Loucy (cell line): ENCODE data around the gene KIRREL3.

Experiments used
- H2AFZ ChIP-seq: fragments of 200-600 bp; sonication (generic); 2 replicates; pipeline ENCODE4 v1.6.0; 2016; ENCODE audit warnings: antibody characterized with exemption, mild to moderate bottlenecking, low read length, moderate library complexity
- H3F3A ChIP-seq: fragments of 200-600 bp; 2 replicates; pipeline ENCODE4 v1.6.0; 2016; ENCODE audit warnings: antibody characterized with exemption, low read depth, mild to moderate bottlenecking
- H3K27me3 ChIP-seq: fragments of 200-600 bp; sonication (generic); 2 replicates; pipeline ENCODE4 v1.6.1; 2014; ENCODE audit warnings: low read length, mild to moderate bottlenecking; ENCODE audit not compliant: insufficient read depth, poor library complexity, severe bottlenecking
- H3K36me3 ChIP-seq: fragments of 200-600 bp; sonication (generic); 2 replicates; pipeline ENCODE4 v1.6.1; 2016; ENCODE audit warnings: low read length; ENCODE audit not compliant: insufficient read depth
- H3K4me1 ChIP-seq: fragments of 200-600 bp; sonication (generic); 2 replicates; pipeline ENCODE4 v1.5.1; 2014; ENCODE audit warnings: low read length, mild to moderate bottlenecking; ENCODE audit not compliant: insufficient read depth, poor library complexity, severe bottlenecking
- H3K4me2 ChIP-seq: fragments of 200-600 bp; sonication (generic); 2 replicates; pipeline ENCODE4 v1.6.0; 2014; ENCODE audit warnings: antibody characterized with exemption, low read length, low read depth, mild to moderate bottlenecking; ENCODE audit not compliant: poor library complexity, severe bottlenecking
- H3K4me3 ChIP-seq: fragments of 200-600 bp; sonication (generic); 2 replicates; pipeline ENCODE4 v1.5.1; 2014; ENCODE audit warnings: low read length, mild to moderate bottlenecking, mixed read lengths; ENCODE audit not compliant: poor library complexity, severe bottlenecking
- H3K79me2 ChIP-seq: fragments of 200-600 bp; sonication (generic); 2 replicates; pipeline ENCODE4 v1.6.1; 2014; ENCODE audit warnings: low read length; ENCODE audit not compliant: insufficient read depth
- H3K9ac ChIP-seq: fragments of 200-600 bp; sonication (generic); 2 replicates; pipeline ENCODE4 v1.6.0; 2014; ENCODE audit warnings: mild to moderate bottlenecking, low read depth, low read length, moderate library complexity; ENCODE audit not compliant: poor library complexity, severe bottlenecking
- H3K9me2 ChIP-seq: fragments of 200-600 bp; sonication (generic); replicated peaks from 2 replicates; pipeline ENCODE4 v1.6.1; 2016; ENCODE audit warnings: low read depth, low read length, mixed read lengths
- H3K9me3 ChIP-seq: fragments of 200-600 bp; sonication (generic); 2 replicates; pipeline ENCODE4 v1.6.1; 2014; ENCODE audit warnings: mild to moderate bottlenecking, antibody characterized with exemption, low read length, low read depth; ENCODE audit not compliant: insufficient read depth
- H4K20me1 ChIP-seq: fragments of 200-600 bp; sonication (generic); 2 replicates; pipeline ENCODE4 v1.6.0; 2014; ENCODE audit warnings: antibody characterized with exemption, low read length, mild to moderate bottlenecking; ENCODE audit not compliant: insufficient read depth, poor library complexity, severe bottlenecking
- EZH2phosphoT487 ChIP-seq: fragments of 200-600 bp; IDR thresholded peaks from 2 replicates; pipeline ENCODE4 v1.6.1; 2018; ENCODE audit warnings: antibody characterized with exemption, mild to moderate bottlenecking, moderate library complexity, borderline replicate concordance
- TF ChIP-seq, protein P1 (sequence below): fragments of 200-600 bp; sonication (generic); conservative IDR thresholded peaks from 2 replicates; pipeline ENCODE4 v1.5.1; 2014; ENCODE audit warnings: mild to moderate bottlenecking, antibody characterized with exemption, low read length

The KIRREL3 gene

DNA sequence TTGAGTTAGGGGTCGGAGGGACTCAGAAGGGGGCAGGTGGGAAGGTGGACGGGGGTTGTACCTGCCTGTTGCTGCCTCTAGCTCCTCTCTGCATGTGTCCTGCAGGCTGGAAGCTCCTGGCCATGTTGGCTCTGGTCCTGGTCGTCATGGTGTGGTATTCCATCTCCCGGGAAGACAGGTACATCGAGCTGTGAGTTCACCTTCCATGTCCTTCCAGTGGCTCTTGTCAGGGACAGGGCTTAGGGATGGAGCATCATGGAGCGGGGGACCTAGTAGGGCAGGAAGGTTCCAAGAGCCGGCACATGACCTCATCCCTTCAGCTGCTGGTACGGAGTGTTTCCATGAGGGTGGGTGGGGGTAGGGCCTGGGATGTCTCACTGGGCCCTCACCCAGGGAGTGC lies 594.2 kb downstream of the KIRREL3 start:
- H3F3A ChIP-seq, result no peaks in the 10 kb centered on the region
- H3K36me3 ChIP-seq, result peaks cover 56% of the 10 kb centered on the region; the same call in 1 of the 2 replicates
- H2AFZ ChIP-seq, result no peak overlapping the region
- no peaks in the 10 kb centered on the region for H3K9me3 ChIP-seq
- no peaks in the 10 kb centered on the region for H3K27me3 ChIP-seq
- H3K4me3 ChIP-seq, result no peak overlapping the region
- TF ChIP-seq, protein P1, sequence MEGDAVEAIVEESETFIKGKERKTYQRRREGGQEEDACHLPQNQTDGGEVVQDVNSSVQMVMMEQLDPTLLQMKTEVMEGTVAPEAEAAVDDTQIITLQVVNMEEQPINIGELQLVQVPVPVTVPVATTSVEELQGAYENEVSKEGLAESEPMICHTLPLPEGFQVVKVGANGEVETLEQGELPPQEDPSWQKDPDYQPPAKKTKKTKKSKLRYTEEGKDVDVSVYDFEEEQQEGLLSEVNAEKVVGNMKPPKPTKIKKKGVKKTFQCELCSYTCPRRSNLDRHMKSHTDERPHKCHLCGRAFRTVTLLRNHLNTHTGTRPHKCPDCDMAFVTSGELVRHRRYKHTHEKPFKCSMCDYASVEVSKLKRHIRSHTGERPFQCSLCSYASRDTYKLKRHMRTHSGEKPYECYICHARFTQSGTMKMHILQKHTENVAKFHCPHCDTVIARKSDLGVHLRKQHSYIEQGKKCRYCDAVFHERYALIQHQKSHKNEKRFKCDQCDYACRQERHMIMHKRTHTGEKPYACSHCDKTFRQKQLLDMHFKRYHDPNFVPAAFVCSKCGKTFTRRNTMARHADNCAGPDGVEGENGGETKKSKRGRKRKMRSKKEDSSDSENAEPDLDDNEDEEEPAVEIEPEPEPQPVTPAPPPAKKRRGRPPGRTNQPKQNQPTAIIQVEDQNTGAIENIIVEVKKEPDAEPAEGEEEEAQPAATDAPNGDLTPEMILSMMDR, result no peak
- no peak for TF ChIP-seq EZH2phosphoT487
- H3K4me2 ChIP-seq, result no peak overlapping the region
- H3K9me2 ChIP-seq, result no peaks in the 10 kb centered on the region
- H3K4me1 ChIP-seq, result no peaks in the 10 kb centered on the region
- H3K9ac ChIP-seq, result no peak overlapping the region
- H4K20me1 ChIP-seq, result peaks cover 4% of the 10 kb centered on the region
- H3K79me2 ChIP-seq, result peaks cover 42% of the 10 kb centered on the region; the same call in 1 of the 2 replicates

DNA sequence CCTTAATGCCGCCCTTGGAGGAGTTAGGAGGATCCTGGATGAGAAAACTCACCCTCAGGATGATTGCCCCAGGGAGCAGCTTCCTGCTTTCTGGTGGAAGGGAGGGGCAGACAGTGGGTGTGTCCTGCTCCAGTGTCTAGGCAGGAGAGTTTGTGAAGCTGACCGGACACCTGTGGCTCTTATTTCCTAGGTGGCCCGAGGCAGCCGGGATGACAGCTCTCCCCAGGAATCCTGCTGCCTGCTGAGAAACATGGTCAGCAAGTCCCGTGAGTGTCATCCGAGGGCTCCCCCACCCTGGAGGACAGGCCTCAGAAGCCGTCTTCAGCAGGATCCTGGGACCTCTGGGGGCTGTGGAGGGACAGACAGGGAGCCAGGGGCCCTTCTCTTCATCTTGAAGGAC lies 594.7 kb downstream of the KIRREL3 start:
- Histone ChIP-seq H3K9me3 (no peaks in the 10 kb centered on the region), H2AFZ (no peak overlapping the region), H3K4me2 (no peak overlapping the region), H3F3A (no peaks in the 10 kb centered on the region), H3K9ac (no peak overlapping the region), H3K79me2 (peaks cover 46% of the 10 kb centered on the region; the same call in 1 of the 2 replicates), H3K36me3 (peaks cover 54% of the 10 kb centered on the region; the same call in 1 of the 2 replicates), H3K4me3 (no peak overlapping the region), H3K9me2 (no peaks in the 10 kb centered on the region), H4K20me1 (peaks cover 4% of the 10 kb centered on the region), H3K27me3 (no peaks in the 10 kb centered on the region), H3K4me1 (no peaks in the 10 kb centered on the region)
- no peak for TF ChIP-seq EZH2phosphoT487
- TF ChIP-seq, protein P1, result no peak

DNA sequence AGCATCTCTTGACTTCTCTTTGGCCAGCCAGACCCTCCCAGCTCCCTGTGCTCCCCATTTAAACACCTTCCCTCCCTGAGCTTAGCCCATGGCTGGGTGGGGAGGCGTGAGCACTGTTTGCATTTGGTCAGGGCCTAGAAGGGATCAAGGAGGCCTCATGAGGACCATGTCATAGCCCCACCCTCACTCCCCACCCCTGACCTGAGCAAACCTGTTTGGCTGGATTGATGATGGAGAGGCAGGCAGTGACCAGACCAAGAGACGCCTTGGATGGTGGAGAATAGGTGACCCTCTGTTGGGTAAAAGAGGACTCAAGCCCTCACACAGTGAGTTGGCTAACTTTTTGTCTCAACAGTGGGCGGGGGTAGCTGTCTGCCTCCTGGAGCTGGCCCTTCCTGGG lies 595.2 kb downstream of the KIRREL3 start:
- no peak overlapping the region for H3K4me3 ChIP-seq
- H3K27me3 ChIP-seq, result no peaks in the 10 kb centered on the region
- H3K9me2 ChIP-seq, result no peaks in the 10 kb centered on the region
- H2AFZ ChIP-seq, result no peak overlapping the region
- no peak overlapping the region for H3K9ac ChIP-seq
- no peaks in the 10 kb centered on the region for H3F3A ChIP-seq
- H3K9me3 ChIP-seq, result no peaks in the 10 kb centered on the region
- H4K20me1 ChIP-seq, result peaks cover 4% of the 10 kb centered on the region
- H3K79me2 ChIP-seq, result peaks cover 52% of the 10 kb centered on the region; the same call in 1 of the 2 replicates
- H3K4me1 ChIP-seq, result no peaks in the 10 kb centered on the region
- peaks cover 48% of the 10 kb centered on the region; the same call in 1 of the 2 replicates for H3K36me3 ChIP-seq
- TF ChIP-seq, protein P1, result no peak
- TF ChIP-seq EZH2phosphoT487, result no peak
- no peak overlapping the region for H3K4me2 ChIP-seq
